SK-N-SH treated with all-trans-retinoic acid at 6 μM for 48 hours (cell line): ENCODE results near the gene CUEDC1.

Source experiments
- ARNTL ChIP-seq: fragments of 450-650 bp; formaldehyde crosslinking; IDR thresholded peaks from 2 replicates; pipeline ENCODE4 v1.5.0; 2020; ENCODE audit warnings: low read depth, mild to moderate bottlenecking, moderate library complexity, borderline replicate concordance
- CSDC2 ChIP-seq: fragments of 250-450 bp; sonication (Bioruptor Pico); IDR thresholded peaks from 2 replicates; pipeline ENCODE4 v1.5.0; 2020; ENCODE audit warnings: mild to moderate bottlenecking, moderate library complexity
- GLIS3 ChIP-seq: fragments of 250-450 bp; sonication (Bioruptor Pico); IDR thresholded peaks from 2 replicates; pipeline ENCODE4 v1.5.0; 2020; ENCODE audit warnings: mild to moderate bottlenecking, moderate library complexity
- PATZ1 ChIP-seq: fragments of 250-450 bp; sonication (Bioruptor Pico); IDR thresholded peaks from 2 replicates; pipeline ENCODE4 v1.8.0; 2020; ENCODE audit warnings: mild to moderate bottlenecking, moderate library complexity, borderline replicate concordance
- PPARA ChIP-seq: fragments of 250-450 bp; sonication (Bioruptor Pico); IDR thresholded peaks from 2 replicates; pipeline ENCODE4 v1.5.0; 2020; ENCODE audit warnings: mild to moderate bottlenecking, borderline replicate concordance
- RARB ChIP-seq: fragments of 250-450 bp; sonication (Bioruptor Pico); IDR thresholded peaks from 2 replicates; pipeline ENCODE4 v1.8.0; 2021; ENCODE audit warnings: mild to moderate bottlenecking, moderate library complexity
- TOX ChIP-seq: fragments of 250-450 bp; sonication (Bioruptor Pico); IDR thresholded peaks from 2 replicates; pipeline ENCODE4 v1.8.0; 2021; ENCODE audit warnings: mild to moderate bottlenecking, moderate library complexity, borderline replicate concordance
- ZFP3 ChIP-seq: fragments of 250-450 bp; sonication (Bioruptor Pico); IDR thresholded peaks from 2 replicates; pipeline ENCODE4 v1.5.0; 2020; ENCODE audit warnings: mild to moderate bottlenecking, moderate library complexity
- ZNF8 ChIP-seq: fragments of 450-650 bp; formaldehyde crosslinking; IDR thresholded peaks from 2 replicates; pipeline ENCODE4 v1.5.0; 2020; ENCODE audit warnings: mild to moderate bottlenecking, moderate library complexity
- TF ChIP-seq, protein P1 (sequence below): fragments of 250-450 bp; sonication (Bioruptor Pico); IDR thresholded peaks from 2 replicates; pipeline ENCODE4 v1.5.1; 2020; ENCODE audit warnings: low read depth, mild to moderate bottlenecking, moderate library complexity

- TF ChIP-seq, protein P1, sequence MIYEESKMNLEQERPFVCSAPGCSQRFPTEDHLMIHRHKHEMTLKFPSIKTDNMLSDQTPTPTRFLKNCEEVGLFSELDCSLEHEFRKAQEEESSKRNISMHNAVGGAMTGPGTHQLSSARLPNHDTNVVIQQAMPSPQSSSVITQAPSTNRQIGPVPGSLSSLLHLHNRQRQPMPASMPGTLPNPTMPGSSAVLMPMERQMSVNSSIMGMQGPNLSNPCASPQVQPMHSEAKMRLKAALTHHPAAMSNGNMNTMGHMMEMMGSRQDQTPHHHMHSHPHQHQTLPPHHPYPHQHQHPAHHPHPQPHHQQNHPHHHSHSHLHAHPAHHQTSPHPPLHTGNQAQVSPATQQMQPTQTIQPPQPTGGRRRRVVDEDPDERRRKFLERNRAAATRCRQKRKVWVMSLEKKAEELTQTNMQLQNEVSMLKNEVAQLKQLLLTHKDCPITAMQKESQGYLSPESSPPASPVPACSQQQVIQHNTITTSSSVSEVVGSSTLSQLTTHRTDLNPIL (CRISPR knock-in tag) = no peak
- TF ChIP-seq PATZ1 (CRISPR knock-in tag) (no peak), CSDC2 (CRISPR knock-in tag) (no peak), ARNTL (CRISPR knock-in tag) (no peak), ZNF8 (no peak), ZFP3 (CRISPR knock-in tag) (no peak), RARB (no peak), TOX (CRISPR knock-in tag) (no peak), PPARA (no peak), GLIS3 (CRISPR knock-in tag) (no peak)
Measured at GRCh38 chr17:57953219-57953618, 2.0 kb downstream of the CUEDC1 start.
